ENCODE data around the gene SLCO4A1. TPM values are rescaled to one million over a fixed set of nuclear protein-coding genes. Genes with fewer than 3 reads are reported as not detected.

The SLCO4A1 gene
- total and polyA plus RNA-seq, 5 donors from 2014 or later = 1.8 to 7.4 (median 2.8) TPM

DNA sequence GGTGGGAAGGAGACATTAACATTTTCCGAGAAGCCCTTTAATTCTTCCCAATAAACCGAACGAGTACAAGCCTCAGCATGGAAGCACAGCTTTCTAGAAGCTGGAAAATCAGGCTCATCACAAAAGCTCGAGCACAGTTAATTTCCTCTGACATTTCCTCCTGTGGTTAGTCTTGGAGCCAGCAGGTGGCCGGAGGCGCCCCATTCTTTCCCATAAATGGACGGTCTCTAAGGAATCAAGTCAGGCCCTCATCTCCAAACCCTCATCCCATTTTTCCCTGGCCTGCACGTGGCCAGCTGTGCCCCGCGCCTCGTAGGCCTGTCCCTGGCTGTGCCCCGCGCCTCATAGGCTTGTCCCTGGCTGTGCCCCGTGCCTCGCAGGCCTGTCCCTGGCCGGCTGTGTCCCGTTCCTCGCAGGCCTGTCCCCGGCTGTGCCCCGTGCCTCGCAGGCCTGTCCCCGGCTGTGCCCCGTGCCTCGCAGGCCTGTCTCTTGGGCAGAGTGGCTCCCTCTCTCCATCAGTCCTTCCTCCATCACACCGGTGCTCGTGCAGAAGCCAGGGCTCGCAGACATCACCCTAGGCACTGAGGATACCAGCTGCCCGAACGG is 46.7 kb downstream of the SLCO4A1 start:
- H3K4me3 ChIP-seq (ENCODE audit: low read depth, low read length) = no peak overlapping the region
- H3K9me3 Mint-ChIP-seq = no peaks in the 10 kb centered on the region
- no peaks in the 10 kb centered on the region for H3K9me3 ChIP-seq (ENCODE audit: control insufficient read depth in 2 of 2, low read length in 2 of 2)
- H3K27me3 ChIP-seq (ENCODE audit: control insufficient read depth, insufficient read depth, low read length) = no peaks in the 10 kb centered on the region
- H3K4me3 Mint-ChIP-seq = no peak overlapping the region
- ATAC-seq (ENCODE audit: low read depth in 2 of 2) (no peak), DNase-seq (no peak)
- H3K27me3 Mint-ChIP-seq = peaks cover 5% of the 10 kb centered on the region
- no peak overlapping the region for H3K27ac Mint-ChIP-seq
- no peak overlapping the region for H3K27ac ChIP-seq (ENCODE audit: insufficient read depth, low read length, poor library complexity, severe bottlenecking)
- no peaks in the 10 kb centered on the region for H3K36me3 Mint-ChIP-seq
- no peaks in the 10 kb centered on the region for H3K4me1 ChIP-seq (ENCODE audit: control insufficient read depth, insufficient read depth, low read length, poor library complexity, severe bottlenecking)
- no peaks in the 10 kb centered on the region for H3K36me3 ChIP-seq (ENCODE audit: control insufficient read depth, insufficient read depth, low read length)
- H3K4me1 Mint-ChIP-seq = peaks cover 0 to 9% (median 3%) of the 10 kb centered on the region in 4 donors

DNA sequence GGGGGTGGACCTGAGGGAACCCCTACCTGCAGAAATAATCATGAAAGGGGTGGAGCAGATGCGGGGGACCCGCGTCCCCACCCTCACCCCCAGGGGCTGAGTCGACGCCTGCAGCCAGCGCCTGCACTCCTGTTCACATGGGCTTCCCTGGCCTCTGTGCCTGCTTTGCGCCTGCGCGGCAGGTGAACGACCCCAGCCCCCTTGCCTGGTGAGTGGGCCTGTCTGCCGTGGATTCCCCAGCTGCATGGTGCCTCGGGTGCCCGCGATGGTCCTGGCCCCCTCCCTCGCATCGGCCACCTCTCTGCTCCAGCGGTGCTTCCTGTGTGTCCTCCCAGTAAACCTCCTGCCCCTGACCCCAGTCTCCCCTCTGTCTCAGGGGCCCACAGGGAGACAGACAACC is 47.6 kb downstream of the SLCO4A1 start:
- Histone ChIP-seq H3K4me3 (ENCODE audit: low read depth, low read length) (no peak overlapping the region), H3K4me1 (ENCODE audit: control insufficient read depth, insufficient read depth, low read length, poor library complexity, severe bottlenecking) (no peaks in the 10 kb centered on the region), H3K27me3 (ENCODE audit: control insufficient read depth, insufficient read depth, low read length) (no peaks in the 10 kb centered on the region), H3K9me3 (ENCODE audit: control insufficient read depth in 2 of 2, low read length in 2 of 2) (no peaks in the 10 kb centered on the region), H3K27ac (ENCODE audit: insufficient read depth, low read length, poor library complexity, severe bottlenecking) (no peak overlapping the region), H3K36me3 (ENCODE audit: control insufficient read depth, insufficient read depth, low read length) (no peaks in the 10 kb centered on the region)
- no peak overlapping the region for H3K27ac Mint-ChIP-seq
- H3K36me3 Mint-ChIP-seq = no peaks in the 10 kb centered on the region
- ATAC-seq (ENCODE audit: low read depth in 2 of 2) (no peak), DNase-seq (no peak)
- H3K9me3 Mint-ChIP-seq = no peaks in the 10 kb centered on the region
- peaks cover 5% of the 10 kb centered on the region for H3K27me3 Mint-ChIP-seq
- no peak overlapping the region for H3K4me3 Mint-ChIP-seq
- peaks cover 0 to 9% (median 3%) of the 10 kb centered on the region in 4 donors for H3K4me1 Mint-ChIP-seq

DNA sequence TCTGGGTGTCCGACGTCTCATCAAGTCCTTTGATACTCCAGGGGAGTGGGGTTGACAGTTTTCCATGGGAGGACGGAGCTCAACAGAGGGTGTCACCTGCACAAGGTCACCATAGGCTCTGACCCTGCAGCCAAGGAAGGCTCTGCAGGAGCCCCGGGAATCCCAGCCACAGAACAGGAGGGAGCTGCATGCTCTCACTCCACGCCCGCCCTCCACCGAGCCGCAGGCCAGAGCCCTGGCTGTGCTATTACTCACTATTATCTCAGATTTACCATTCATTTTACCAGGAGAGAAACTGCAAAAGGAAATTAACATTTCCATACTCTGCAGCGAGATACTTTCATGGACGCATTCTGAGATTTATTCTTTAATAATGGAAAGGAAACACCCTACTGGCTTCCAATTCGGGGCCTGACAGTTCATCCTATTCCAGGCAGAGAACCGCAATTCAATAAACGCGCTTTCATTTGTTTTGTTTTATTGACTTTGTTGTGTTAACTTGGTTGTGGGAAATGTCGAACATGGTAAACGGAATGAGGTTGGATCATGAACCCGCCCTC is 48.0 kb downstream of the SLCO4A1 start:
- no peak overlapping the region for H3K27ac ChIP-seq (ENCODE audit: insufficient read depth, low read length, poor library complexity, severe bottlenecking)
- H3K4me3 ChIP-seq (ENCODE audit: low read depth, low read length) = no peak overlapping the region
- H3K4me1 ChIP-seq (ENCODE audit: control insufficient read depth, insufficient read depth, low read length, poor library complexity, severe bottlenecking) = no peaks in the 10 kb centered on the region
- no peaks in the 10 kb centered on the region for H3K27me3 ChIP-seq (ENCODE audit: control insufficient read depth, insufficient read depth, low read length)
- Mint-ChIP-seq H3K4me3 (no peak overlapping the region), H3K36me3 (no peaks in the 10 kb centered on the region), H3K4me1 (peaks cover 0 to 9% (median 3%) of the 10 kb centered on the region in 4 donors), H3K27me3 (peaks cover 5% of the 10 kb centered on the region), H3K9me3 (no peaks in the 10 kb centered on the region), H3K27ac (no peak overlapping the region)
- no peak for DNase-seq
- H3K9me3 ChIP-seq (ENCODE audit: control insufficient read depth in 2 of 2, low read length in 2 of 2) = no peaks in the 10 kb centered on the region
- H3K36me3 ChIP-seq (ENCODE audit: control insufficient read depth, insufficient read depth, low read length) = no peaks in the 10 kb centered on the region
- no peak for ATAC-seq (ENCODE audit: low read depth in 2 of 2)

DNA sequence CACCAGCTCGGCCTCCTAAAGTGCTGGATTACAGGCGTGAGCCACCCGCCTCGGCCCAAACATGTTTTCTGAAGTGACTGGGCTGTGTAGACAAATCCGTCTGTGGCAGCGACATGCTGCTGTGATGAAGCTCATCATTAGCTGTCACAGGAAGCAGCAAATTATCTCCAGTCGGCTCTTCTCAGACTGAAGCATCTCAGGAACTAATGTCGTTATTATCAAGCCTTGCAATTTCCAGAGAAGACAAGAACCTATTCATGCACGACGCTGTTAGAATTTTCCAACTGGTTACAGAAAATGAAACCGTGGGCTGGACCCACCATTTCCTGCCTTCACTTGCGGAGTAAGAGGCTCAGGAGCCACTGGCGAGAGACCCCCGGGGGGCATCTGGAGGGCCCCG is 49.2 kb downstream of the SLCO4A1 start:
- H3K4me1 Mint-ChIP-seq = peaks cover 0 to 4% (median 2%) of the 10 kb centered on the region in 4 donors
- Histone ChIP-seq H3K27ac (ENCODE audit: insufficient read depth, low read length, poor library complexity, severe bottlenecking) (no peak overlapping the region), H3K9me3 (ENCODE audit: control insufficient read depth in 2 of 2, low read length in 2 of 2) (no peaks in the 10 kb centered on the region), H3K4me3 (ENCODE audit: low read depth, low read length) (no peak overlapping the region), H3K27me3 (ENCODE audit: control insufficient read depth, insufficient read depth, low read length) (no peaks in the 10 kb centered on the region), H3K4me1 (ENCODE audit: control insufficient read depth, insufficient read depth, low read length, poor library complexity, severe bottlenecking) (no peaks in the 10 kb centered on the region), H3K36me3 (ENCODE audit: control insufficient read depth, insufficient read depth, low read length) (no peaks in the 10 kb centered on the region)
- H3K9me3 Mint-ChIP-seq = no peaks in the 10 kb centered on the region
- no peak overlapping the region for H3K4me3 Mint-ChIP-seq
- H3K27me3 Mint-ChIP-seq = peaks cover 5% of the 10 kb centered on the region
- H3K27ac Mint-ChIP-seq = peak overlapping the region in 1 of 3 donors; percentile 64
- ATAC-seq (ENCODE audit: low read depth in 2 of 2) = no peak
- no peak for DNase-seq
- no peaks in the 10 kb centered on the region for H3K36me3 Mint-ChIP-seq

DNA sequence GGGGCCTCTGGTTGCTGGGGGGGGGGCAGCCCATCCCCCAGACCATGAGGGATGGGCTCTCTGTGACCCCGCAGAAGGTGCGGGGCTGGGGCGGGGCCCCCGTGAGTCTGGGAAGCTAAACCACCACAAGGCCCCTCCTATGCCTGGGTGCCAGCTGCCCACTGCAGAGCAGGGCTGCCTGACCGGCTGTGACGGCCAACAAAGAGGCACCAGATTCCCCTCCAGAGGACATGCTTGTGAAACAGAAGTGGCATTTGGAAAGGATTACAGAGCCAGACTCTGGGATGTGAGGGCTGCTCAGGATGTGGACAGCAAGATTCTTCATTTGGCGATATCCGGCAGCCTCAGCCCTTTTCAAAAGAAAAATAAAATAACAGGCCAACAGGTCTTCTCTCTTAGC is 49.9 kb downstream of the SLCO4A1 start:
- H3K27me3 Mint-ChIP-seq = peaks cover 5% of the 10 kb centered on the region
- no peak overlapping the region for H3K27ac ChIP-seq (ENCODE audit: insufficient read depth, low read length, poor library complexity, severe bottlenecking)
- no peak overlapping the region for H3K4me3 Mint-ChIP-seq
- ATAC-seq (ENCODE audit: low read depth in 2 of 2) (no peak), DNase-seq (no peak)
- no peaks in the 10 kb centered on the region for H3K9me3 ChIP-seq (ENCODE audit: control insufficient read depth in 2 of 2, low read length in 2 of 2)
- H3K4me3 ChIP-seq (ENCODE audit: low read depth, low read length) = no peak overlapping the region
- no peaks in the 10 kb centered on the region for H3K36me3 Mint-ChIP-seq
- H3K27me3 ChIP-seq (ENCODE audit: control insufficient read depth, insufficient read depth, low read length) = no peaks in the 10 kb centered on the region
- H3K36me3 ChIP-seq (ENCODE audit: control insufficient read depth, insufficient read depth, low read length) = no peaks in the 10 kb centered on the region
- H3K4me1 ChIP-seq (ENCODE audit: control insufficient read depth, insufficient read depth, low read length, poor library complexity, severe bottlenecking) = no peaks in the 10 kb centered on the region
- no peak overlapping the region for H3K27ac Mint-ChIP-seq
- H3K4me1 Mint-ChIP-seq = peaks cover 0 to 2% (median 1%) of the 10 kb centered on the region in 4 donors
- no peaks in the 10 kb centered on the region for H3K9me3 Mint-ChIP-seq

DNA sequence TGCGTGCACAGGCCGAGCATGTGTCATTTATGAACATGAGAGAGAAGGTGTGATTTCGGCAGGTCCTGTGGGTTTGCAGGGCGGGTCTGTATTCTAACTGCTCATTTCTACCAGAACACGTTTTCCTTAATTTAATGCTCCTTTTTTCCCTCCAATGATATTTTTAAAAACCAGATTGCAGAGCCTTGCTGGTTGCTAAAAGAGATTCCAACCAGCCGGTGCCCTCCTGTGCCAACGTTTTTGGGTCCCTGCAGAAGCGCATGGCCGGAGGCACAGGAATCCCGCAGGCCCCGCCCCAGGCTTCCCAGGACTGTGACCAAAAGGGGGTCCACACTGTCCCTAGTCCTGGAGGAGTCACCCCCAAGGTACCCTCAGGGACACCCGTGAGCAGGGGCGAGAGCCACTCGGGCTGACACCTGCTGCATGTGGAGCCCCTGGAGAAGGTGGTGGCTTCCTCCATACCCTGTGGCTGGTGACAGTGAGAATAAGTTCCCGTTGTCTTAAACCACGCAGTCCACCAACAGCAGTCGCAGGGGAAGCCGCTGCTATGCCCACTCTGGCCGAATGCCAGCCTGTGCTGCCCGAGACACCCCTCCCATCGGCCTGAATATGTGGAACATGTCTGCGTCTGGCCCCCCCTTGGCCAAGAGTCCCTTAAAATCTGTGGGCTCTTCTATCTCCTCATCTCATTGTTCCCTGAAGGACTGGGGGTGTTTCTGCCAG is 50.7 kb downstream of the SLCO4A1 start:
- Mint-ChIP-seq H3K27me3 (peaks cover 5% of the 10 kb centered on the region), H3K27ac (no peak overlapping the region), H3K4me1 (peaks cover 0 to under 1% (median under 1%) of the 10 kb centered on the region in 4 donors), H3K9me3 (no peaks in the 10 kb centered on the region), H3K4me3 (no peak overlapping the region), H3K36me3 (no peaks in the 10 kb centered on the region)
- H3K4me3 ChIP-seq (ENCODE audit: low read depth, low read length) = no peak overlapping the region
- no peaks in the 10 kb centered on the region for H3K9me3 ChIP-seq (ENCODE audit: control insufficient read depth in 2 of 2, low read length in 2 of 2)
- no peak for DNase-seq
- ATAC-seq (ENCODE audit: low read depth in 2 of 2) = no peak
- H3K36me3 ChIP-seq (ENCODE audit: control insufficient read depth, insufficient read depth, low read length) = no peaks in the 10 kb centered on the region
- no peak overlapping the region for H3K27ac ChIP-seq (ENCODE audit: insufficient read depth, low read length, poor library complexity, severe bottlenecking)
- no peaks in the 10 kb centered on the region for H3K27me3 ChIP-seq (ENCODE audit: control insufficient read depth, insufficient read depth, low read length)
- no peaks in the 10 kb centered on the region for H3K4me1 ChIP-seq (ENCODE audit: control insufficient read depth, insufficient read depth, low read length, poor library complexity, severe bottlenecking)

DNA sequence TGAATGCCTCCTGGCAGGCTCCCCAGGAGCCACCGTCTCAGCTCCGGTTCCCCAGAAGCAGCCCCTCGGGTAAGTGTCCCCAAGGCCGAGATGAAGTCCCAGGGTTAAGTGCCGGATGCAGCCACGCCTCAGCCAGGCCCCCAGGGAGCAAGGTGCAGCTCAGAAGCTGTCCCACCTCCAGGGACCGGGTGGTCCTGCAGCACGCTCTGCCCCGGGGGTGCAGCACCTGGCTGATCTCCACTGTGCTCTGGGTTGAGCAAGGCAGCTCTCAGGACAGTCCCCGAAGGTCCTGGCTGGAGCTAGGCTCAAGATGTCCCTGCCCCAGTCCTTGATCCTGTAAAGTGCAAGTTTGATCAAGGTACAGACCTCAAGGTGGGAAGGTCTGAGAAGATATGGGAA is 51.2 kb downstream of the SLCO4A1 start:
- Histone ChIP-seq H3K36me3 (ENCODE audit: control insufficient read depth, insufficient read depth, low read length) (no peaks in the 10 kb centered on the region), H3K27ac (ENCODE audit: insufficient read depth, low read length, poor library complexity, severe bottlenecking) (no peak overlapping the region), H3K4me1 (ENCODE audit: control insufficient read depth, insufficient read depth, low read length, poor library complexity, severe bottlenecking) (no peaks in the 10 kb centered on the region), H3K27me3 (ENCODE audit: control insufficient read depth, insufficient read depth, low read length) (no peaks in the 10 kb centered on the region), H3K9me3 (ENCODE audit: control insufficient read depth in 2 of 2, low read length in 2 of 2) (no peaks in the 10 kb centered on the region), H3K4me3 (ENCODE audit: low read depth, low read length) (no peak overlapping the region)
- Mint-ChIP-seq H3K27ac (no peak overlapping the region), H3K36me3 (no peaks in the 10 kb centered on the region), H3K4me3 (no peak overlapping the region), H3K9me3 (no peaks in the 10 kb centered on the region), H3K4me1 (no peaks in the 10 kb centered on the region), H3K27me3 (peaks cover 5% of the 10 kb centered on the region)
- ATAC-seq (ENCODE audit: low read depth in 2 of 2) (no peak), DNase-seq (no peak)

DNA sequence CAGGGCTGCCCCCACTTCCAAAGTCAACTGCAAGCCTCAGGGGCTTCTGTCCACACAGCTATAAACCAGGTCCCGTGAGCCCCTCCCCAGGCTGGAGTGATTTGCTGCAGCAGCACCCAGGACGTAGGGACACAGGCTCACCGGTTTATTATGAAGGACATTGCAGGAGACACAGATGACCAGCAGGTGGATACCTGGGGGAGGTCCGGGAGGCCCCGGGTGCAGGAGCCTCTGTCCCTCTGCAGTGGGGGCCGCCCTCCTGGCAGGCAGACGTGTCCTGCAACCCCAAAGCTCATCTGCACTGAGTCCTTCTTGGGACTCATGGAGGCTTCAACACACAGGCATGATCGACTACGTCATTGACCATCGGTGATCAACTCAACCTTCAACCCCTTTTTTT is 51.8 kb downstream of the SLCO4A1 start:
- Histone ChIP-seq H3K4me3 (ENCODE audit: low read depth, low read length) (no peak overlapping the region), H3K27ac (ENCODE audit: insufficient read depth, low read length, poor library complexity, severe bottlenecking) (no peak overlapping the region), H3K36me3 (ENCODE audit: control insufficient read depth, insufficient read depth, low read length) (no peaks in the 10 kb centered on the region), H3K9me3 (ENCODE audit: control insufficient read depth in 2 of 2, low read length in 2 of 2) (no peaks in the 10 kb centered on the region), H3K4me1 (ENCODE audit: control insufficient read depth, insufficient read depth, low read length, poor library complexity, severe bottlenecking) (no peaks in the 10 kb centered on the region), H3K27me3 (ENCODE audit: control insufficient read depth, insufficient read depth, low read length) (no peaks in the 10 kb centered on the region)
- Mint-ChIP-seq H3K27me3 (peaks cover 5% of the 10 kb centered on the region), H3K9me3 (no peaks in the 10 kb centered on the region), H3K27ac (no peak overlapping the region), H3K4me1 (no peaks in the 10 kb centered on the region), H3K4me3 (no peak overlapping the region), H3K36me3 (no peaks in the 10 kb centered on the region)
- DNase-seq (no peak), ATAC-seq (ENCODE audit: low read depth in 2 of 2) (no peak)

Measured in CD4-positive, CD25-positive, alpha-beta regulatory T cell (primary cell).